ENCODE results near the gene ACTG1. TPM values are rescaled to one million over a fixed set of nuclear protein-coding genes. Genes with fewer than 3 reads are reported as not detected.

ACTG1 gene
- total RNA-seq, 5 donors from 2014 or later (not counting 1 experiment from before 2014, with no cell fraction given) = 1,183 to 1,383 (median 1,262) TPM

DNA sequence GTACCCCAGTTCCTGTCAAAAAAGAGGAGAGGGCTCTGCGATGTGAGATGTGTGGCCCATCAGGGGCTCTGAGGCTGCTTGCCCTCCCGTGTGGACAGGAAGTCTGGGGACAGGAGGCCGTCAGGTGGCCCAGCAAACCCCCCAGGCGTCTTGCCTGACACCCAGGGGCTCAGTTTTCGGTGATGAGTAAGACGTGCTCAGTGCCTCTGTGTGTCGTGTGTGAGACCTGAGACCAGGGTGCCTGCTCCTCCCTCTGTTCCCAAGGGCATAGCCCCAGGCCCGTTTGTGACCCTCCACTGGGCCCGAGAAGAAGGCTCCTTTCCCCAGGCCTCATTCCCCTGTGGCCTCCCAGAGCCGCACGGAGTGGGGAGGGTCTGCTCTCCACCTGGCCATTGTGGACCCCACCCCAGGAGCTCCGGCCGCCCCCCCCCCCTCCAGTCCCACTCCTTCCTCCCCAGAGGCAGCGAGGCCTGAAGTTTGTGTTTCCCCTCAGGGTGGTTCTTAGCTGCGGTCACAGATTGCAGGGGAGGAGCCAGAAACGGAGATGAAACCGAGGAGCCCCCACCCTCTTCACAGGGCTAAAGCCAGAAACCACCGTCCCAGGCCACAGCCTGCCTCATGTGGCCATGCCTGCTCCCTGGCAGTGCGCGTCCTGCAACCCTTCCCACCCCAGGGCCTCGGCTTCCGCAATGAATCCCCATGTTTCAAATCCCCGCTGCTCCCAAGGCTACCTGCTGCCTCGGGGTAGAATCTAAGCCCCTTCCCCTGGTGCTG, 4.9 kb upstream of the ACTG1 start:
- Histone ChIP-seq H3K27ac (ENCODE audit: low read length) (no peak overlapping the region), H3K36me3 (ENCODE audit: control insufficient read depth in 2 of 2, extremely low read depth in 1 of 2, insufficient read depth in 1 of 2, low read length in 1 of 2) (no peaks in the 10 kb centered on the region), H3K9me3 (no peaks in the 10 kb centered on the region), H3K4me3 (ENCODE audit: control insufficient read depth in 1 of 2, extremely low read depth in 1 of 2, low read length in 1 of 2) (no peak overlapping the region), H3K27me3 (replicated peaks in 1 of 2; ENCODE audit: control insufficient read depth in 2 of 2, extremely low read depth in 1 of 2, insufficient read depth in 2 of 2, low read length in 1 of 2) (peaks cover 0 to 7% of the 10 kb centered on the region in 2 experiments), H3K4me1 (ENCODE audit: control insufficient read depth in 1 of 2, extremely low read depth in 1 of 2, insufficient read depth in 2 of 2, low read length in 2 of 2) (peaks cover 5 to 64% of the 10 kb centered on the region in 2 experiments)
- ChIA-PET CTCF (interaction anchor here in 1 of 2 donors (0.8 kb wide), 1 partner anchor 10 kb away, joined by 3 read pairs; no protein-coding TSS in a partner anchor), POLR2A (interaction anchor here (0.6 to 1.6 kb wide), 3 partner anchors 35 to 190 kb away, joined by 4 to 11 read pairs (median 5); partner anchors contain the start of gene FAAP100 (in 1 of the 2))
- DNase-seq = peak in 1 of 35 experiments; percentile 32
- ATAC-seq (replicated peaks in 1 of 4) = no peak
- peaks cover 0 to 2% of the 10 kb centered on the region in 2 donors for H3K27me3 Mint-ChIP-seq
- H3K4me3 Mint-ChIP-seq = peak overlapping the region; percentile 22 to 63 (median 51)
- peak overlapping the region; percentile 62 to 82 for H3K27ac Mint-ChIP-seq
- WGBS (ENCODE audit: insufficient coverage) = 67% methylated on average over 18 of the region's 24 CpGs
- H3K9me3 Mint-ChIP-seq = no peaks in the 10 kb centered on the region
- H3K4me1 Mint-ChIP-seq = peaks cover 19 to 31% (median 28%) of the 10 kb centered on the region in 3 donors
- H3K36me3 Mint-ChIP-seq = no peaks in the 10 kb centered on the region

DNA sequence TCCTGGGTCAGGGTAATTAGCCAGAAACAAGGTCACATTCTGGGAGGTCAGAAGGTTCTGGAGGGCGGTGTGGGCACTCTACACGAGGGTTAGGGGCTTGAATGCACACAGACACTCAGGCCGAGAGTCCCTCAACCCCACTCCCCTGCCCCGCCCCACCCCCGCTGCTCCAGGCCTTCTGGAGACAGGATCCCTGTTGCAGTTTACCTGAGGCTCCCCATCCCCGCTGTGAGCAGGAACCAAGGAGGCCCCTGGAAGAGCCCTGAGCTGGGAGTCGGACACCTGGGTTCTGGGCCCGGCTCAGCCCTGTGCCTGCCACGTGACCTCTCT, 4.4 kb upstream of the ACTG1 start:
- Histone ChIP-seq H3K27me3 (replicated peaks in 1 of 2; ENCODE audit: control insufficient read depth in 2 of 2, extremely low read depth in 1 of 2, insufficient read depth in 2 of 2, low read length in 1 of 2) (peaks cover 0 to 4% of the 10 kb centered on the region in 2 experiments), H3K4me3 (ENCODE audit: control insufficient read depth in 1 of 2, extremely low read depth in 1 of 2, low read length in 1 of 2) (no peak overlapping the region), H3K27ac (ENCODE audit: low read length) (no peak overlapping the region), H3K4me1 (ENCODE audit: control insufficient read depth in 1 of 2, extremely low read depth in 1 of 2, insufficient read depth in 2 of 2, low read length in 2 of 2) (peaks cover 5 to 67% of the 10 kb centered on the region in 2 experiments), H3K36me3 (ENCODE audit: control insufficient read depth in 2 of 2, extremely low read depth in 1 of 2, insufficient read depth in 1 of 2, low read length in 1 of 2) (peaks cover 0 to 3% of the 10 kb centered on the region in 2 donors), H3K9me3 (no peaks in the 10 kb centered on the region)
- ATAC-seq (replicated peaks in 1 of 4) (no peak), DNase-seq (no peak)
- H3K4me3 Mint-ChIP-seq = peak overlapping the region in 2 of 3 donors; percentile 61 to 98
- 82% methylated on average over 6 of the region's 9 CpGs for WGBS (ENCODE audit: insufficient coverage)
- H3K9me3 Mint-ChIP-seq = no peaks in the 10 kb centered on the region
- H3K27me3 Mint-ChIP-seq = no peaks in the 10 kb centered on the region
- ChIA-PET CTCF (no interaction called here), POLR2A (interaction anchor here in 1 of 2 donors (1.6 kb wide), 1 partner anchor 35 kb away, joined by 4 read pairs; the partner anchor contains the start of gene FAAP100)
- peaks cover 20 to 31% (median 28%) of the 10 kb centered on the region in 3 donors for H3K4me1 Mint-ChIP-seq
- peak overlapping the region; percentile 69 to 93 for H3K27ac Mint-ChIP-seq
- peaks cover 2% of the 10 kb centered on the region for H3K36me3 Mint-ChIP-seq

DNA sequence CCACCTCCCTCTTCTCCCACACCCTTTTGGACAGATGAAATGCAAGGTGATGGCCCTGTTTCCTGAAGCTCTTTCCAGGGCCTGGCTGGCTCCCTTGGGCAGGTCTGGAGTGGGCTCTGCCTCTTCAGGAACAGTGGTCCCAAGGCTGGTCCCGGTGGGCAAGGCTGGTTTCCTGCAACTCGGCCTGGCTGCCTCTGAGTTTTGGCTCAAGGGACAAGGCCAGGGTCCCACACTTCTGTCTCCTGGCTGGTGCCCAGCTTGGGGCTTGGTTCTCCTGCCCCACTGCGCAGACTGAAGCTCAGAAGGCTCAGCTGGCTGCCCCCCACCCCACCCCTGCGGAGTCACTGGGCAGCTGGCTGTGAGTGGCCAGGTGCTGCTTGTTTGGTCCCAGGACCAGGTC, 3.8 kb upstream of the ACTG1 start:
- Mint-ChIP-seq H3K27ac (peak overlapping the region; percentile 69 to 93), H3K9me3 (no peaks in the 10 kb centered on the region), H3K36me3 (peaks cover 8% of the 10 kb centered on the region), H3K4me1 (peaks cover 25 to 35% (median 30%) of the 10 kb centered on the region in 3 donors), H3K4me3 (peak overlapping the region; percentile 61 to 98 (median 83)), H3K27me3 (no peaks in the 10 kb centered on the region)
- Histone ChIP-seq H3K4me3 (ENCODE audit: control insufficient read depth in 1 of 2, extremely low read depth in 1 of 2, low read length in 1 of 2) (no peak overlapping the region), H3K4me1 (ENCODE audit: control insufficient read depth in 1 of 2, extremely low read depth in 1 of 2, insufficient read depth in 2 of 2, low read length in 2 of 2) (peaks cover 7 to 72% of the 10 kb centered on the region in 2 experiments), H3K27me3 (replicated peaks in 1 of 2; ENCODE audit: control insufficient read depth in 2 of 2, extremely low read depth in 1 of 2, insufficient read depth in 2 of 2, low read length in 1 of 2) (peaks cover 0 to 4% of the 10 kb centered on the region in 2 experiments), H3K9me3 (no peaks in the 10 kb centered on the region), H3K27ac (ENCODE audit: low read length) (peak overlapping the region; percentile 78), H3K36me3 (ENCODE audit: control insufficient read depth in 2 of 2, extremely low read depth in 1 of 2, insufficient read depth in 1 of 2, low read length in 1 of 2) (peaks cover 5 to 9% of the 10 kb centered on the region in 2 donors)
- ChIA-PET CTCF (interaction anchor here in 1 of 2 donors (0.6 kb wide), 1 partner anchor 9 kb away, joined by 3 read pairs; no protein-coding TSS in a partner anchor), POLR2A (interaction anchor here (0.6 to 1.6 kb wide), 2 partner anchors 36 to 356 kb away, joined by 4 to 7 read pairs; partner anchors contain the start of gene FAAP100 (in 1 of the 2))
- no peak for ATAC-seq (replicated peaks in 1 of 4)
- 83% methylated on average over 3 of the region's 4 CpGs for WGBS (ENCODE audit: insufficient coverage)
- no peak for DNase-seq

DNA sequence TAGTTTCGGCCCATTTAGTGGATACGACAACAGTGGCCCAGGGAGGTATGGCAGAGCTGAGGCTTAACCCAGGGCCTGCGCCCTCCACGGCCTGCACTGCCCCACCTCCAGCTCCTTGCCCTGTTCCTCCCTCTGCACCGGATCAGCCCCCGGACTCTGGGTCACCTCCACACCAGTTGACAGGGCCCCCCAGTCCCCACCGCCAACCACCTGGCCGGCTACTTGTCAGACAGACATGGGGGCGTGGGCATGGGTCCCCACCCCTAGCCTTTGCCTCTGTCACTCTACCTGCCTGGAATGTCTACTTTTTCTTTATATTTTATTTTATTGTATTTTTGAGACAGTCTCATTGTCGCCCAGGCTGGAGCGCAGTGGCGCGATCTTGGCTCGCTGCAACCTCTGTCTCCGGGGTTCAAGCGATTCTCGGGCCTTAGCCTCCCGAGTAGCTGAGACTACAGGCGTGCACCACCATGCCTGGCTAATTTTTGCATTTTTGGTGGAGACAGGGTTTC, 3.0 kb upstream of the ACTG1 start:
- CTCF ChIA-PET = no interaction called here
- peaks cover 10 to 80% of the 10 kb centered on the region in 2 experiments for H3K4me1 ChIP-seq (ENCODE audit: control insufficient read depth in 1 of 2, extremely low read depth in 1 of 2, insufficient read depth in 2 of 2, low read length in 2 of 2)
- peaks cover 16% of the 10 kb centered on the region for H3K36me3 Mint-ChIP-seq

DNA sequence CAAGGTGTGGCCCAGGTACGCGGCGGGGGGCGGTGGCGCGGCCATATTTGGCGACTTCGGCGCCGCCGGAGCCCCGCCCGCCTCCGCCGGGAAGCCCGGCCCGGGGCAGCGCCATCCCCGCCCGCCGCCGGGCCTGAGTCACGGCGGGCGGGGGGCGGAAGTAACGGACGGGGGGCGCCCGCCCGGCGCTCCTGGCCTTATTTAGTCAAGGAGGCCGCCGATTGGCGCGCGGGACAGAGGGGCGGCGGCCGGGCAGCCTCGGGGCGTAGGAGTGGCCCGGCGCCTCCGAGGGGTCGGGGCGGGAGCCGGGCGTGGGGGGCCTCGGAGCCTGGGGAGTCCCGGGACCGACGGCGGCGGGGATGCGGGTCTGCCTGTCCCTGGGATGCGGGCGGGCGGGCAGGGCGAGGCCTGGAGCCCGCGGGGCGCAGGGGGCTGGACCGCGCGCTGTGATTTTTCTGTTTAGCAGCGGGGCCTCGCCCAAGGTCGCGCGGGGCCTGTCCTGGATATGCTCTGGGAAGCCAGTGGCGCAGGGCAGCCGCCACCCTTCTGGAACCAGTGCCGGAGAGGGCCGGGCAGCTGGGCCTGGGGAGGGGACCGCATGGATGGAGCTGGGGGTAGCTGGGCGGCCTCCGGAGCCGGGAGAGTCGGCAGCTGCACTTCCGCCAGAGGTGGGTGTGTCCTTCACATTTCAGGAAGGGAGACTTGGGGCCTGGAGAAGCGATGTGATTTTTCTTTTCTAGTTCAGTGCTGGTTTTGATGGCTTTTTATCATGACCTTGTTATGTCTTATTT, 2.3 kb upstream of the ACTG1 start:
- POLR2A ChIA-PET = interaction anchor here in 1 of 2 donors (0.6 kb wide), 1 partner anchor 24 kb away, joined by 3 read pairs; no protein-coding TSS in a partner anchor
- Mint-ChIP-seq H3K4me1 (peaks cover 31 to 45% (median 40%) of the 10 kb centered on the region in 3 donors), H3K27me3 (no peaks in the 10 kb centered on the region), H3K4me3 (peak overlapping the region; percentile 83 to 98 (median 86)), H3K36me3 (peaks cover 23% of the 10 kb centered on the region), H3K9me3 (no peaks in the 10 kb centered on the region), H3K27ac (peak overlapping the region; percentile 93 to 94)
- Histone ChIP-seq H3K9me3 (no peaks in the 10 kb centered on the region), H3K27me3 (replicated peaks in 1 of 2; ENCODE audit: control insufficient read depth in 2 of 2, extremely low read depth in 1 of 2, insufficient read depth in 2 of 2, low read length in 1 of 2) (no peaks in the 10 kb centered on the region), H3K36me3 (ENCODE audit: control insufficient read depth in 2 of 2, extremely low read depth in 1 of 2, insufficient read depth in 1 of 2, low read length in 1 of 2) (peaks cover 12 to 24% of the 10 kb centered on the region in 2 donors), H3K4me3 (ENCODE audit: control insufficient read depth in 1 of 2, extremely low read depth in 1 of 2, low read length in 1 of 2) (peak overlapping the region; percentile 59 to 66), H3K27ac (ENCODE audit: low read length) (peak overlapping the region; percentile 78), H3K4me1 (ENCODE audit: control insufficient read depth in 1 of 2, extremely low read depth in 1 of 2, insufficient read depth in 2 of 2, low read length in 2 of 2) (peaks cover 17 to 83% of the 10 kb centered on the region in 2 experiments)
- WGBS (ENCODE audit: insufficient coverage) = under 1% methylated on average over 78 of the region's 82 CpGs
- CTCF ChIA-PET = no interaction called here
- DNase-seq (peak in 18 of 35 experiments; percentile 24 to 75 (median 43)), ATAC-seq (replicated peaks in 1 of 4) (peak; percentile 21 to 42 (median 32))

More for the DNA sequence above, 3.0 kb upstream of the ACTG1 start:
- POLR2A ChIA-PET = no interaction called here
- H3K4me1 Mint-ChIP-seq = peaks cover 29 to 40% (median 34%) of the 10 kb centered on the region in 3 donors
- peak overlapping the region; percentile 93 to 94 for H3K27ac Mint-ChIP-seq
- H3K9me3 Mint-ChIP-seq = no peaks in the 10 kb centered on the region
- 54% methylated on average over 15 of the region's 19 CpGs for WGBS (ENCODE audit: insufficient coverage)
- peak overlapping the region; percentile 59 to 66 for H3K4me3 ChIP-seq (ENCODE audit: control insufficient read depth in 1 of 2, extremely low read depth in 1 of 2, low read length in 1 of 2)
- H3K27me3 ChIP-seq (replicated peaks in 1 of 2; ENCODE audit: control insufficient read depth in 2 of 2, extremely low read depth in 1 of 2, insufficient read depth in 2 of 2, low read length in 1 of 2) = peaks cover 0 to 4% of the 10 kb centered on the region in 2 experiments
- H3K27ac ChIP-seq (ENCODE audit: low read length) = peak overlapping the region; percentile 78
- H3K9me3 ChIP-seq = no peaks in the 10 kb centered on the region
- peaks cover 11 to 17% of the 10 kb centered on the region in 2 donors for H3K36me3 ChIP-seq (ENCODE audit: control insufficient read depth in 2 of 2, extremely low read depth in 1 of 2, insufficient read depth in 1 of 2, low read length in 1 of 2)
- H3K4me3 Mint-ChIP-seq = peak overlapping the region; percentile 83 to 98 (median 86)
- ATAC-seq (replicated peaks in 1 of 4) = no peak
- H3K27me3 Mint-ChIP-seq = no peaks in the 10 kb centered on the region
- peak in 1 of 35 experiments; percentile 32 for DNase-seq

DNA sequence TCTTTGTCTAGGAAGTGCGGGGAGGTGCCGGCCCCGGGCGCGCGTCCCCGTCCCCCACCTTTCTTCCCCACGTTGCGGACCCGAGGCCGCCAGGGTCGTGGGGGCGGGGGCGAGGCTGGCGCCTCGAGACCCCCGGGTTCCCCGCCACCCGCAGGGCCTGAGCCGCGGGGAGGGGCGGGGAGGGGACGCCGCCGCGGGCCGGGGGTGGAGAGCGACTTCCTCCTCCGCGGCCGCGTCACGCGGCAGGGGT, 1.8 kb upstream of the ACTG1 start:
- Histone ChIP-seq H3K4me1 (ENCODE audit: control insufficient read depth in 1 of 2, extremely low read depth in 1 of 2, insufficient read depth in 2 of 2, low read length in 2 of 2) (peaks cover 21 to 82% of the 10 kb centered on the region in 2 experiments), H3K27ac (ENCODE audit: low read length) (peak overlapping the region; percentile 81), H3K9me3 (no peaks in the 10 kb centered on the region), H3K27me3 (replicated peaks in 1 of 2; ENCODE audit: control insufficient read depth in 2 of 2, extremely low read depth in 1 of 2, insufficient read depth in 2 of 2, low read length in 1 of 2) (no peaks in the 10 kb centered on the region), H3K4me3 (ENCODE audit: control insufficient read depth in 1 of 2, extremely low read depth in 1 of 2, low read length in 1 of 2) (peak overlapping the region; percentile 77 to 84), H3K36me3 (ENCODE audit: control insufficient read depth in 2 of 2, extremely low read depth in 1 of 2, insufficient read depth in 1 of 2, low read length in 1 of 2) (peaks cover 13 to 29% of the 10 kb centered on the region in 2 donors)
- H3K36me3 Mint-ChIP-seq = peaks cover 28% of the 10 kb centered on the region
- DNase-seq (peak in 1 of 35 experiments; percentile 21), ATAC-seq (replicated peaks in 1 of 4) (peak in 2 of 4 experiments; percentile 1)
- H3K27me3 Mint-ChIP-seq = no peaks in the 10 kb centered on the region
- CTCF ChIA-PET = no interaction called here
- WGBS (ENCODE audit: insufficient coverage) = 0% methylated on average over 15 of the region's 34 CpGs
- peaks cover 36 to 50% (median 45%) of the 10 kb centered on the region in 3 donors for H3K4me1 Mint-ChIP-seq
- peak overlapping the region; percentile 55 to 67 for H3K27ac Mint-ChIP-seq
- H3K9me3 Mint-ChIP-seq = no peaks in the 10 kb centered on the region
- POLR2A ChIA-PET = interaction anchor here in 1 of 2 donors (0.6 kb wide), 1 partner anchor 24 kb away, joined by 3 read pairs; no protein-coding TSS in a partner anchor
- peak overlapping the region; percentile 81 to 98 (median 85) for H3K4me3 Mint-ChIP-seq

All from T-cell (primary cell).